ELF-1 (cell line): ENCODE measurements around the gene BRINP3.
"Not testable (repeated sequence)": the region's sequence is repeated elsewhere in the genome, so short reads cannot be mapped to it uniquely, and the experiment has no call there.

Experiments used
- DNase-seq: peaks from one replicate; pipeline ENCODE4 v3.0.0-alpha.2; 2016; ENCODE audit warnings: low read depth, low spot score

The BRINP3 gene

DNA sequence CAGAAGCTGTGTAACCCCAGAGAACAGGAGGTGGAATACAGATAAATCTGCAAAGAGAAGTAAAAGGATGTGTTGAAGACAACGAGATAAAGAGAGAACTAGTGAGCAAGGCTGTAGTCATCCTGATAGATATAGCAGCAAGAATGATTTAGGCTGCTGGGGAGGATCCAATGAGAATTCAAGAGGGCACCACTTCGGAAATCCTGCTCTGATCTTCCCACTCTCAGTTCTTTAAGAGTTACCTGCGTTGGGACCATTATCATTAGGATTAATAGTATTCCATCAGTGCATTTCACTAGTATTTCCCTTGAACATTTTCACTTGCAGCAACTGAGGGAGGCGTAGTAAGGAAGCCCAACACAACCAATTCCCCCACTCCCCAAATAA, at the start of gene BRINP3:
Gene BRINP3 (minus strand): TSS at position 103 of the 387 bp plus-strand sequence.
- DNase-seq, result no peak

DNA sequence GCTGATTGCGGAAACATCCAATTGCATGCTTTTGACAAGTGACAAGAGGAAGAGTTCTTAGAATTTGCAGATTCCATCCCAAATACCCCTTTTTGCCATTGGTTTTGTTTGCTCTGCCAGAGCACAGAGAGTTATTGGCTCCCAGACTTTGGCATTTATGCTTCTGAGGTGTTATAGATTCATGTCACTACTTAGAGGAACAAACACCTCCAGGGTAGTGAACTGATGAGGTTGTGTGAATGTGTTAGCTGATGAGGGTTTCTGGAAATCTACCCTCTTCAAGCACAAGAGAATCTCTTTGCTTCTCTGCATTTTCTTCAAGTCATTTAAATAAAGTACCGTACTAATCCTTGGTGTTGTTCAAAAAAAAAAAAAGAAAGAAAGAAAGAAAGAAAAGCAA, 33.9 kb upstream of the BRINP3 start:
- no peak for DNase-seq

DNA sequence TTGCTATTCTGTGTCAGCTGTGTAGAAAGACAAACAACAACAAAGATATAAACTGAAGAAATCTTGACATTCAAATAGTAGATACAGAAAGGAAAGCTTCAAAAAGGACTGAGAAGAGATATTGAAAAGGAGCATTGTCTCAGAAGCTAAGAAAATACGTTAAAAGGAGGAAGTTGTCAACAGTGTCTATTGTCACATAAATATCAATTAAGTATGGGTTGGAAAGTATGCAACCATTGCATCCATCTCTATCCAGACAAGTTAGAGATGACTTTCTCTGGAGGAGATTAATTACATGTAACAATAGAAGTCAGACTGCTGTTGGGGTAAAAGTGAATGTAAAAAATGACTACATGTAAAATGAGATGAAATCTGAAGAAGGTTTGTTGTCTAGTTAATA, 29.7 kb upstream of the BRINP3 start:
- no peak for DNase-seq

DNA sequence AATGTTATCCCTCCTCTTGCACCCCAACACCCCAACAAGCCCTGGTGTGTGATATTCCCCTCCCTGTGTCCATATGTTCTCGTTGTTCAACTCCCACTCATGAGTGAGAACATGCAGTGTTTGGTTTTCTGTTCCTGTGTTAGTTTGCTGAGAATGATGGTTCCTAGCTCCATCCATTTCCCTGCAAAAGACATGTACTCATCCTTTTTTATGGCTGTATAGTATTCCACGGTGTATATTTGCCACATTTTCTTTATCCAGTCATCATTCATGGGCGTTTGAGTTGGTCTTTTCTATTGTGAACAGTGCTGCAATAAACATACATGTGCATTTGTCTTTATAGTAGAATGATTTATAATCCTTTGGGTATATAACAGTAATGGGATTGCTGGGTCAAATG, 26.9 kb upstream of the BRINP3 start:
- DNase-seq, result not testable (repeated sequence)

DNA sequence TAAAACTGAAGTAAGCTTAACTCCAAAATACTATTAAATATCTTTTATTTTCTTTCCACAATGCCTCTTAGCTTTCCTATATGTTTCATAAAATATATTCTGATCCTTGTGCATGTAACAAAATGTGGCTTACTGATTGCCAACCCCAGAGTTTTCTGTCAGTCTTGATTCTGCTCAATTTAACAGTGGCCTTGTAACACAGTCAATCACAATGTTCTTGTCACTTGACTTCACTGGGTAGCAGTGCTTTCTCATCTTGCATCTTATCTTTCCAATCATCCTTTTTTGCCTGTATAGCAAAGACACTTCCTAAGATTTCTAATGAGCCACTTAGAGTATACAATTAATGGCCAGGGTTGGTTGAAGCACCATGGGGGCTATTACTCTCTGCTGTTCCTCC, 19.9 kb upstream of the BRINP3 start:
- no peak for DNase-seq

DNA sequence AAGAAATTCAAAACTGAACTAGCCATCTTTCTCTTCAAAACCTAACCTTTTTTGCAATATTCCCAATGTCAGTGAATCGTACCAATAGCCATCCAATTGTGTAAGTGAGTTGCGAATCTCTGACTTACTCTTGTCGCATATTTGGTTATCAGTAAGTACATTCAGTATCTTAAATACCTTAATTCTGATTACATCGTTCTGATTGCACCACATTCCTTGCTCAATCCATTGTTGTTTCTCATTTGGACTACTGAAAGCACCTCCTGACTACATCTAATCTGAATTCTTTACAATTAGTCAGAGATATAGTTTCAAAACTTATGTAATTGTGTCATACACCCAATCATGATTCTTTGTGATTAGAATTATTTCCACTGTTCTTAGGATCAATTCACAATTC, 16.8 kb upstream of the BRINP3 start:
- DNase-seq, result no peak

DNA sequence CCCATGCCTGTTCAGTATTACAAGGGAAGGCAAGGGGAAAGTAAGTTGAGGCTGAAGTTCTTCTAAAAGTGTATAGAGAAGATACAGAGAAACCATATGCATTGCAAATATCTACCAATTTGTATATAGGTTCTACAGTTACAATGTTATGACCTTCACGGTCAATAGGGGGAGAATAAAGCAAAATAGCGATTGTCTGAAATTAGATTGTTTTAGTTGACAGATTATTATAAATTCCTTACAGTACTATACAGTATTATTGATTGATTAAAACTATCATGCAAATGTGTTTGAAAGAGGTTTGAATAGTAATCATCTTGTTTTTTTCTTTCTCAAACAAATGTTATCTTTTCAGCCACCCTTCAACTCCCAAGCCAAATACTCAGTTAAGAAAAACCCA, 13.7 kb upstream of the BRINP3 start:
- no peak for DNase-seq

DNA sequence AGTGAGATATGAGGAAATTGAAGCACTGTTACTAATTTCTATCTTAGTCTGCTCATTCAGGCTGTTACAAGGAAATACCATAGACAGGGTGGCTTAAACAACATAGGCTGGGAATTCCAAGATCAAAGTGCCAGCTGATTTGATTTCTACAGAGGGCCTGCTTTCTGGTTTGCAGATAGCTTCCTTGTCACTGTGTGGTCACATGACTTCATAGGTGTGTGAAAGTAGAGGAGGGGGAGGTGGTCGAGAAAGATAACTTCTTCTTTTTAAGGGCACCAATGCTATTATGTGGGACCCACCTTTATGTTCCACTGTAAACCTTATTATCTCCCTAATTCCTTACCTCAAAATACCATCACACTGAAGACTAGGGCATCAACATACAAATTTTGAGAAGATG, 6.4 kb upstream of the BRINP3 start:
- DNase-seq, result no peak

DNA sequence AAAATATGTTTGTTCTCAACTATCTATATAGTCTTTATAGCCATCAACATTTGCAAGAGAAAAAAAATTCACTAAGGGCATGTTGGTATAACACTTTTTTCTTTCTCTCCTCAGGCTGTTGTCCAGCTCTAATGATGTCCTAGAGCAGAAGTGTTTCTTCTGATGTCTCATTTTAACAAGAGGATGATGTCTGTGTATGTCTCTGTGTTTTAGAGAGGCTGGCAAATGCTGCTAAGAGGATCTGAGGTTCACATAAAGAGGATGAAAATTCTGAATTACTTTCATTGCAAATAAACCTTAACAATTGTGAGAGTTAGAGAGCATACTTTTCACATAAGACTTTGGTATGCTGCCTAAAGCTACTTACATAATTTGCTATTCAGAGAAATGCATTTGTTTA, 2.6 kb upstream of the BRINP3 start:
- no peak for DNase-seq

DNA sequence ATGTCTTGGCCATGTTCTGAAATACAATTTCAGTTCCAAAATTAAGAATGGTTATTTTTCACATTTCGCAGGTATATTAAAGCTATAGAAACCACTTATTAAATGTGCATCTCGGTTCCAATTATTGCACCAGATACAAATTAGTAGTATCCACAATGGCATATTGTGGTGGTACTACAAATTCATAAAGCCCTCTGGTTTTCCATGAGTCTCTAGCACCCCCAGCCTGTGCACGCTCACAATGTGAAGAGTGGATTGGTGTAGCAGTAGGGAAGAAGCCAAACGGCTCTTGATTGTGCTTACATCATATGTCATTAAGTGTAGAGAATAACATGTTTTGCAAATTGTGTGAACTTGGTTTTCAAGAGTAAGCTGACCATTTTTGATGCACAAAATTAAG, 1.9 kb upstream of the BRINP3 start:
- DNase-seq, result no peak

DNA sequence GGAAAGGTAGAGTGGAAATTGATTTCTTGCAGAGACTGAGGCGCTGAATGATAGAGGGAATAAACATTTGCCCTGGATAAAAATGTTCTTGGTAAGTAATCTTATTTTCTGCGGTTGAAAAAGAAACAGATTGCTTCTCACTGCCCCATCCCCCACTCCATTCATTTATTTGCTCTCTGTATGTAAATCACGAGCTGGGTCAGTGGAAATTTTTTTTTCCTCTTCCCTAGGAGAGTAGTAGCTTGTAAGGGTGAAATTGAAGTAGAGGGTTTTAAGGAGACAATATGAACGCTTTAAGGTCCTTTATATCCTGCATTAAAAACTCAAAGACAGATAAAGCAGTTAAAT, 1.4 kb upstream of the BRINP3 start:
- no peak for DNase-seq

DNA sequence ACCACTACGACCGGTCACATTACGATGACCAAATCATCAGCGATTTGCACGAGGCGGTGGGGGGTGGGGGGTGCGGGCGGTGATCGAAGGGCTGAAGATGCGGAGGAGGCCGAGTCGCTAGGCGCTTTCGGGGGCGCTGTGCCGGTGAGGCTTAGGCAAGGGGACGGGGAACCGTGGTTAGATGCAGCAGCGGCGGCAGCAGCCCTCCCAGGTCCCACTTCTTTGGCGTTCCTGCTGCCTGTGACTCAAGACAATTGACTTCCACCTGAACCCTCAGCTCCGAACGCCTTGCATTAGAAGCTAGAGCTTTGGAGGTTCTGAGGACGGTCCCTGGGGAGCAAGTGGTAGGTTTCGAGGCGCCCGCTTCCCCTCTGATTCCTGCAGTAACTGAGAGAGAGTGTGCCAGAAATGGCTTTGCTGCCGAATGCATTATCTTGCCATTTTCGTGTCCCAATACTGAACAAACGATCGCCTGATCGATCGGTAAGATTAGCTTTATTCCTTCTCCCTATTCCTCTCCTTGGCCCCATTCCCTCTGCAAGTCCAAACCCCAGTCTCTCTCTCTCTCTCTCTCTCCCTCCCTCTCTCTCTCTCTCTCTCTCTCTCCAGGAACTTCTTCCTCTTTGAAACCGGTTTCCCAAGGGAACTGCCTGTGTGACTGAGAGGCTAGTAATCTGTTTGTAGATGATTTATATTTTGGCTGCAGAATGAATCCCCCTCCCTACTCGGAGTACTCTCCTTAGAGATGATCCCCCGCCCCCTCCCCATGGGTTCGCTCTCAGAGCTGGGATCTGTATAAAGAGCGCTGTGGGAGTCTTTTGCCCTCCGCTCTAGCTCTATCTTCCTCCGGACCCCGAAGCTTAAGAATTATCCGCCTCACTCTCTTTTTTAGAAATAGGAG, 735 bp upstream of the BRINP3 start:
- peak; percentile 29 for DNase-seq

DNA sequence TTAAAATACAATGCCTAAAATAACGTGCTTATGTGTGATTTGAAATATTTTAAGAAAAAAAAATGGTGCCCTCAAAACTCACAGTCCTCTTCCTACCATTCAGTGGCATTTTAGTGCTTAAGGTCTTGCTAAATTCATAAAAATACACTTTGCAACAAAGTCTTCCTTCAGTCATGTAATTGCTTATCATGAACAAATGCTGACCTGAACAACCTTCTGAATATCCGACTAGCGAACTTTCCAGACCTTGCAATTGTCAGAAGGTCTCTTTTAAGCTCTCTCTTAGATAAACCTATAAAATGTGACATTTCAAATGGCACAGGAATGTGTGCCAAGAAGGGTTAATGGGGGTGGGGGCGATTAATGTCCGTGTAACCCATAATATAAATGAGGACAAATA, 858 bp downstream of the BRINP3 start:
- no peak for DNase-seq

DNA sequence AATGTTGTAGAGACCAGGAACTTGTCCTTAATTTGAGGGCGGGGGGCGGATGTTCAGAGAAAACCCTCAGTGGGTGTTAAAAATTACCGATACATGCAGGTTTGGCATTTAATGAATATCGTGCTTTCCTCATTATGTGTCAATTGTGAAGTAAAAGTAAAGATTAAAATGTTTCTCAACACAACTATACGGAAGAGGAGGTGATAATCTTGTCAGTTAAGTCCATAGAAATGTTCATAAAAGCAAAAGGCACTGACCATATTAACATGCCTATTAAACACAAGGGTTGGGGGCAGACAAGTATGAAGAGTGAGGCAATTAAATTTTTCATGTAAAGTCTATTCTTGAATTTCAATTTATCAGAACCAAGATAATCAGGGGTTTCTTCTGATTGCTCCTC, 1.3 kb downstream of the BRINP3 start:
- no peak for DNase-seq

DNA sequence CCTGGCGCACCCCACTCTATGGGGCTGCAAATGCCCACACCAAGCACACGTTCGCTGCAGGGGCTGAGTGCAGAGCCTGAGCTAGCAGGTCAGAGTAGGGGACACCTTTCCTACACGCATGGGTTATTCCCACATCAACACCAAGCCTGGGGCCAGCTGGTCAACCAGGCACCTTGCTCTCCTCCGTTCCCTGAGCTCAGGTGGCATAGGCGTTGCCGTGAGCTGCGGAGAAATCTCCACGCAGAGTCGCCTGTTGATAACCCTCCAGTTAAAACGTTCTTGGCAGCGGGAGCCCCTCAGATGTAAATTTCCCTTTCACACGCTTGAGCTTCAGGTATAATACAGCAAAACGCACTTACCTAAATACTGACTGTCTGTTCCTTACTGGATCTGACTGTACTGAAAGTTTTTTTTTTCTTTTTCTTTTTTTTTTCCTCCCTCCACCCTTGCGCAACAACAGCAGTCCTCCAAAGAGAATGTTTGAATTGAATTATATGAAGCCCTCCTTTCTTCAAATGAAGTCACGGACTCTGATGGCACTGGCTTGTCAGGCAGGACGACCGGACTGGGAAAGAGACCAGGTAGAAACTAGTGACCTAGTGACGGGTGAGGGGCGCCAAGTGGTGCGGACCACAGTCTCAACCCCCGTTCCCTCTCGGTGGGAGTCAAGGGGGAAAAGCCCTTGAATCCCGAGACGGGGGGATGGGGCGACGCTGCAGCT, 2.1 kb downstream of the BRINP3 start:
- no peak for DNase-seq

DNA sequence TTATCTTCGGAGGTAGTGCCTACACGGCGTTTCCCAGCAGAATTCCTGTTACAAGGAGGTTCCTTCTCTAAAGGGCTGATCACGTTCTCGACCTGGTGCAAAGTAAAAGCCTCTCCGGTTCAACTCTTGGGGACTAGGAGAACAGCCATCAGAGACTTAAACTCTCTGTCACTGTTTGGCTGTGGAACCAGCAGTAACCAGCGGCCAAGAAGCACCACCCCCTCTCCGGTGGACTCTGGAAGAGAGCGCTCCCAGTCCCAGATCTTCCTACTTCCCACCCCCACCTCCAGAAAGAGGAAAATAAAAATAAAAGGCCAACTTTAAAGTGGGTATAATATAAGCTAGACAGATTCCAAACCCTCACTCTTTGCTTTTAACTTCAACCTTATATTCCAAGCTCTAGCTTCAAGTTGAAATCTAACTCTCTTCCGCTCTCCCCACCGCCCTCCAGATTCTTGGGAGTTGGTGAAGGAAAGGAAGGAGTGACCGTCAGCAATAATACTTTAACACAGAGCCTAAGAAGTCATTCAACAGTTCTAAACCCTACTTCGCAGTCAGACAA, 2.9 kb downstream of the BRINP3 start:
- peak; percentile 1 for DNase-seq

DNA sequence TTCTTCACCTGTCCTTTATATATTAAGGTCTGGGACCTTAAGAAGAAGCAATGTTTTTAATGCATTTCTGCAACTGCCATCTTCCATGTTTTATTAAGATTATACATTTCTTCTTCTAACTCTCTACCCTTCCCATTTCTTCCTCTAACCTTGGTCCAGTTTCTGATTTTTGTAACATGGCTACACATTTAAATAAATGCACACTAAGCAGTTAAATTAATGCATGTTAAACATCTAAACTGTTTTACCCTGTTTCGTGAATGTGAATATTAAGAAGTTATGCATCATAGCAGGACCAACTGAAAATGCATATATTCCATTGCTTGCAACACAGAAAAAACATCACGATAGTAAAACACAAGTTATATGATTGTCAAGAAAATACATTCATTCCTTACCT, 3.7 kb downstream of the BRINP3 start:
- no peak for DNase-seq

DNA sequence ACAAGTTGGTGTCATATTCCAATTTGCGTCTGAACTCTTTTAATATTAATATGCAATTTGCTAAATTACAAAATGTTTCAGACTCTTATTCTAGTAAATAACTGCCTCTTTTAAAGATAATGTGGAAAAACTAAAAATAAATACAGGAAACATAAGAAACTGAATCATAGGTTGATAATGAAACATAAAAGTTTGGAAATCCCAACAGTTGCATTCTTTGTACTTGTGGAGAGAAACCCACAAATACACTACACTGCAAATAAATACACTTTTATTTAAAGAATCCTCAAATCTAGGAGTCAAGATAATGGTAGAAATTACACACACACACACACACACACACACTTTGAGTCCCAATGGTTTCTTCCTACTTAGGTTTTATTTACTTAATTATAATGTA, 5.2 kb downstream of the BRINP3 start:
- no peak for DNase-seq

DNA sequence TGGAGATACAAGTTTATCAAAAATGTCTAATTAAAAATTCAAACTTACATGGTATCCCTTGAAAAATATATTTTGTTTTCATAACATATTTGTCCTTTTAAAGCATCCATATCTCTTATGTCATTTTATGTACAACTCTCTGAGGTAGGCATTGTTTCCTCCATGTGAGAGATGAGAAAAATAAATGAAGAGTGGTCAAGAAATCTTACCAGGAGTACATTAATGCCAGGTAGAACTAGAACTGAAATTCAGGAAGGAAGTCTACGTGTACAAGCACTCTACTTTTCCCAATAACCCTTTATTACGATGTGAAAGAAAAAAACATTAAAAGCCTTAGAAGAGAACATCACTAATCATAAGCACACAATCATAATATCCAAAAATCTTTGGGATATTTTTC, 5.6 kb downstream of the BRINP3 start:
- DNase-seq, result no peak

DNA sequence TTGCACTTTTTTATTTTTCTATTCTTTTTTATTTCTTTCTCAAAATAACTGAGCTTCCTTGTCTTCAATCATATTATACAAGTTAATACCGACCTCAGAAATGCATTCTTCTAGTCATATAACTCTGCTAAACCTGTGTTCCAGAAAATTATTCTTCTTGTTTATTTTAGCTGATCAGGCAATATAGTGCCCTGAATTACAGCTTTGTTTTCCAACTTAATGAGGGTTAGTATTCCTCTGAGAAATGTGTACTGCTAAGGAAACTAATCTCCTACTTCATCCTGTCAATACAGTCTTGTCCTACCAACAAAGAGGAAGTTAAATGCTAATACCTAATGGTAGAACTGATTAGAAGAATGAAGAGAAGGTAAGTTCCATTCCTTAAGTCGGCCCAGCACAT, 13.0 kb downstream of the BRINP3 start:
- no peak for DNase-seq

DNA sequence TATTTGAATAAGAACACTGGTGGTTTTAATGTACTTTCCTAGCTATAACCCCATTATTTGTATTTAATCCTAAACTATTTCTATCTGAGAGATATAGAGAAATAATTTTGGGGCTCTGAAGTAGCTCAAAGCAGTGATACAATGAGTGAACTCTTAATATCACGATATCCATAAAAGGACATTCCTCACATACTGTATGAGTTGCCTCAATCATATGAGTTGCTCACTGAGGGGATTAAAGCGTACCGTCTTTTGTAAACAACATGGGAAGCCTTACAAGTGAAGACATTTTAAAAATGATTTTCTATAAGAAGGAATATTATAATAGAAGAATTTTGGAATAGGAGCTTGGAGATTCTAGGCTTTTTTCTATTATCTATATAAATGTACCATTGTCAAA, 21.5 kb downstream of the BRINP3 start:
- DNase-seq, result no peak

DNA sequence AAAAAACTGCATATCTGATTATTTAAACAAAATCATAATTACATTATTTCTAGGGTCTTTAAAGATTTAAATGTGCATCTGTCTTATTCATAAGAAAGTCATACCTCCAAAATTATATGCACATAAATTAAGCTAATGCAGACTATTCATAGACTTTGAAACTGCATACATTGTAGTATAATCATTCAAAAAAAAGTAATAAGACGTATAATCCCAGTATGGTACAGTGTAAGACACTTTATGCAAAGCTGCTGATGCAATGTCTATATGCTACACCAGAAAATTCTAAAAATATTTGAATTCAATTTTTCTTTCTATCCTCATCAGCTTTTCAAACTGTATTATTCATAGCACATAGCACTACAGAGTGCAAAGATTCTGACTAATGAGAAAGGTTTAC, 22.0 kb downstream of the BRINP3 start:
- no peak for DNase-seq

DNA sequence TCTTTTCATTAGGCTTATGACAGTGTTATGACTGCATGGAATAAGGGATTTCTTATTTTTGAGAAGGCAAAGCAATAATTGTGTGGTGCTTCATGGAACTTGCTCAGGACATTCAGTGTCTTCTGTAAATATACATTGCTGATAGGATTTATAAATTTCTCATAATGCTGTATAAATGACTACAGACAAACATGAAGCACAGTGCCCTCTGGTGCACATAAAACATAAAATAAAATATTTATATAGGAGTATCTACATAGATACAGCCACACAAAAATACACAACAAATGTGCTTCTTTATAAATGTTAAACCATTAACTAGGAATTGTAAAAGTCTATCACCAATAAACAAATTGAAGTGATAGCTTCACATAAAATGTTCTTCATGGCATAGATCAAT, 24.1 kb downstream of the BRINP3 start:
- no peak for DNase-seq
